GM18873 (cell line): ENCODE measurements around the gene GAS1.

Source experiments
- ATAC-seq: cut with Tn5 transposase; IDR thresholded peaks from one replicate; pipeline ENCODE4 v1.9.1; 2021; ENCODE audit warnings: mild to moderate bottlenecking, moderate library complexity, moderate number of reproducible peaks; ENCODE audit not compliant: unreplicated experiment, low FRiP score

The GAS1 gene

GRCh38 chr9:86926145-86926544, 21.2 kb downstream of the GAS1 start:
- no peak for ATAC-seq

- ATAC-seq: no peak
Measured at GRCh38 chr9:86925686-86926085, 21.6 kb downstream of the GAS1 start.

DNA sequence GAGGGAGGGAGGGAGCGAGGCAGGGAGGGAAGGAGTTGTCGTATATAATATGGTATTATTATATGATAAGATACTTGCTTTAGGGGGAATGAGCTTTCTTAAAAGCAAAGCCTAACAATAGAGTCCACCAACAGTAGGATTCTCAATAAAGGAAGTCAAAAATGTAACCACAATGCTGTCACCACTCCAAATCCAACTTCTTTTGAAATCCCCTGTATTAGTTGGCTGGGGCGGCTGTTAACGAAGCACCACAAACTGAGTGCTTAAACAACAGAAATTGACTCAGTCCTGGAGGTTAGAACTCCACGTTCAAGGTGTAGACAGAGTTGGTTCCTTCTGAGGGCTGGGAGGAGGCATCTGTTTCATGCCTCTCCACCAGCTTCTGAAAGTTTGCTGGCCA, 23.1 kb downstream of the GAS1 start:
- ATAC-seq: no peak

DNA sequence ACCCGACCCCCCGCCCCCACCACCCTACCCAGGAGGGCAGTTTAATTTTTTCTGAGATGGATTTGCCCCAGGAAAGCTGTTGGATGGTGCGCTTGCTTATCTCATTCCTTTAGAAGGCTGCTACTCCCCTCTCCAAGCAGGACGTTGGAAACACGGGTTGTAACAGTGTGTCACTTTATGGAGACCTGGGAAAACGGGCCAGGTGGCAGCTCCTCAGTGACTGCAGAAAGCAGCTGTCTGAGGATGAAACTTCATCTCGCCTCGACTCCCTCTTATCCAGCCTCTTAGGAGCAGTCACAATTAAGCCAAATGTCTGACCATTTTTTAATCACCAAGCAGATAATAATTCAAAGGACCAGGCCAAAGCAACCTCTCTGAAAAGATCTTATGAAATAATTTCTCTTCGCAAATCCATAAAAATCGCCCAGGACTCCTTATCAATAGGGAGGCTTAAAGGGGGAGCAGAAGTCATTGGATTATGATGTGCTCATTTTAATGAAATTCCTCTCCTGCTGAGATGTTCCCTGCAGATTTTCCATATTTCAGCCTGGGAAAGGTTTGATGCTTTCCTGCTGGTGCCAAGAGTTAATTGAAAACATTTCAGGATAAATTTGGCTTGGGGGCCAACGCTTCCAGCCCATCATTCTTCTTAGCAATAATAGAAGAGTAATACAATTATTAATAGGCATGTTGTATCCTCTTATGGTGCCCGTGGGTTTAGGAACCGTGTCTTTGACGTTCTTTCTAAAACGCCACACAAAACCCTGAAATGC, 26.0 kb downstream of the GAS1 start:
- ATAC-seq: no peak

- ATAC-seq: no peak
Measured at GRCh38 chr9:86918556-86918955, 28.8 kb downstream of the GAS1 start.

GRCh38 chr9:86912210-86912609, 35.1 kb downstream of the GAS1 start:
- ATAC-seq: no peak

DNA sequence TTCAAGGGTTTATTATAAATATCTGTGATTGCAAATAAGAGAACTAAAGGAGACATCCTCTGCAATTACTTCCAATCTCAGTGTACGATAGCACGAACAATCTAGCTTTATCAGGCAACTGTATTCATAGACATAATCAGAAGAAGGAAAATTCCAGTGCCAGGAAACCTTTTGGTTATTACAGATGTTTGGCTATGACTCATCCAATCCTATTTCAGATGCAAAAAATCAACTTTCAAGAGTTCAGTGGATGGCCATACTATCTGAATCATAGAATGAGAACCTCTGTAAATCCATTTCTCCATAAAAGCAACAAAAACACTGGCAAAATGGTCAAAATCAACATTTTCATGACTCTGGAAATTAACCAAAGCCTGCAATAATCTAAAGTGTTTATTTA, 37.9 kb downstream of the GAS1 start:
- no peak for ATAC-seq

DNA sequence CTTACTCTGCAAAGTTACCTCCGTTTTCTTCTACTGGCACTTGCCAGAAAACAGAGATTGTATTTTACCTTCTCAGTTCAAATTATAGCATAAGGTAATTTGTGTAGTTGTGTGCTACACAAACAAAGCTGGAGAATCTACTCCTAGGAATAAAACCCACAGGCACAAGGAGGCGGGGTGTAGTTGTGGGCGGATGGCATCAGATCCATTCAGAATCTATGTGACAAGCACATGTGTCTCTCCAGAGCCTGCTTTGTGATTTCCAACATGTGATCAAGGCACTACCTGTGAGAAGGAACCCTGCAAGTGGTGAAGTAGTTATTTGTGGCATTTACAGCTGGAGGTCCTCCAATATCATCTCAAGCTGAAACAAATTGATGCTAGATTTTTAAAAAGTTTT, 39.0 kb downstream of the GAS1 start:
- ATAC-seq: no peak

DNA sequence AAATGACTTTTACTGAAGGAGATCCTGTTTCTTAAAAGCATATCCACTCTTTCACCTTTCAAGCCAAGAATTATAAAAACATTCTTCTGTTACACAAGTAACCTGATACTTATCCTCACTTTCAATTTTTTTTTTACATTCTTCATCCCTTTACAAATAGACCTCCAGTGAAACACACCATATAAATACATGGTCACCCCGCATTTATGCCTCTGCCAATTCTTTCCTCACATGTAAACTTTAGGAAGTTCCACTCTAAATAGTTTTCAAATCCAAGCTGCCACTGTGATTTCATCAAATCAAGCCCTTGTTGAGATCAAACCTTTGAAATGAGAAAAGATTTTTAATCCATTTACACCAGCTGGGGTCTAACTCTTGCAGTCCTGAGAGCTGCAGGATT, 40.0 kb downstream of the GAS1 start:
- ATAC-seq: no peak

DNA sequence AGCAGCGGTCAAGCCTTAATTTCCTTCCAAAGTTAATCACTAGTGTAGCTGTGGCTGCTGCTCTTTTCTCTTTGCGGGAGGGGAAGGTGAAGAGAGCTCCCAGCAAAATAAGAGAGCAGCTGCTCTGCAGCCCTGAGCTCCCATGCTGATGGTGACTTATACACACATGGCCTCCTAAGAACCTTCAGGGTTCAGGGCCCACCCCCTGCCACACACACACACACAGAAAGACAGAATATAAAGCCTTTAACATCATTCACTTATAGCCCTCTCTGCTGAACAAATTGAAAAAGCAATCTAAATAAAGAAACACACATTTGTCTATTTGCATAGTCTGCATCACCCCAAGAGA, 43.6 kb downstream of the GAS1 start:
- ATAC-seq: no peak

GRCh38 chr9:86902991-86903733, 44.1 kb downstream of the GAS1 start:
- no peak for ATAC-seq

DNA sequence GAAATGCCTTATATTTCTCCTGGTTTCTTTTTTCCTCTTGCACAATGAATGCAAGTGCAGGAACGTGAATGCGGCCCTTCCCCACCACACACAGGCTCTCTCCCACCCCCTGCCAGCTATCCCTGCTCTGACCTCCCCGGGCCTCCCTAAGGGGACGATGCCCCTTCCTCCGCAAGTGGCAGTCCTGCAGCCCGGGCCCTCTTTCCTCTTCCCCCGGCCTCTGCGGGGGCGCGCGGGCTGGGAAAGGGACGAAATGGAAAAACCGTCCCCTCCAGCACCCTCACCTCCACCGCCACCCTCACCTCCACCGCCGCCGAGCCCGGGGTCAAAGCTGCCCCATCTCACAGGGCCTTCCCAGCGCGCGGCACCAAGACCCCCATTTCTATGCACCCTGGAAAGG, 44.7 kb downstream of the GAS1 start:
- ATAC-seq: no peak

- ATAC-seq: no peak
Measured at GRCh38 chr9:86902176-86902575, 45.1 kb downstream of the GAS1 start.

DNA sequence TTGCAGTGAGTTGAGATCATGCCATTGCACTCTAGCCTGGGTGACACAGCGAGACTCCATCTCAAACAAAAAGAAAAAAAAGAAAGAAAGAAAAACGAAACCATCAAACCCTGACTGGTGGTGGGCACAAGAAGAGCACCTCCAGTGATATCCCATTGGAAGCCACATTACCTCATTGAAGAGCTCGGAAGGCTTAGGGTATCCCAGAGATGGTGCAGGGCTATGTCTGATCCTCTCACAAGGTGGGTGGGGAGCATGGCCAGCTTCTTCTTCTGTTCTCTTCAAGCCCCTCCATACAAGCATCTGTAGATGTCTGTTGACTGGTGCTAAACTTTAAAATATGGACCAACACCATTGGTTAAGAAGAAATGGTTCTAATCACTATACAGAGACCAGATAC, 45.8 kb downstream of the GAS1 start:
- ATAC-seq: no peak
